GM18511 (cell line): ENCODE data around the gene TMC6.
"Not testable (repeated sequence)": the region's sequence is repeated elsewhere in the genome, so short reads cannot be mapped to it uniquely, and the experiment has no call there.

Source experiments
- ATAC-seq: cut with Tn5 transposase; IDR thresholded peaks from one replicate; pipeline ENCODE4 v1.9.1; 2021; ENCODE audit warnings: mild to moderate bottlenecking, moderate library complexity; ENCODE audit not compliant: unreplicated experiment

Gene TMC6

DNA sequence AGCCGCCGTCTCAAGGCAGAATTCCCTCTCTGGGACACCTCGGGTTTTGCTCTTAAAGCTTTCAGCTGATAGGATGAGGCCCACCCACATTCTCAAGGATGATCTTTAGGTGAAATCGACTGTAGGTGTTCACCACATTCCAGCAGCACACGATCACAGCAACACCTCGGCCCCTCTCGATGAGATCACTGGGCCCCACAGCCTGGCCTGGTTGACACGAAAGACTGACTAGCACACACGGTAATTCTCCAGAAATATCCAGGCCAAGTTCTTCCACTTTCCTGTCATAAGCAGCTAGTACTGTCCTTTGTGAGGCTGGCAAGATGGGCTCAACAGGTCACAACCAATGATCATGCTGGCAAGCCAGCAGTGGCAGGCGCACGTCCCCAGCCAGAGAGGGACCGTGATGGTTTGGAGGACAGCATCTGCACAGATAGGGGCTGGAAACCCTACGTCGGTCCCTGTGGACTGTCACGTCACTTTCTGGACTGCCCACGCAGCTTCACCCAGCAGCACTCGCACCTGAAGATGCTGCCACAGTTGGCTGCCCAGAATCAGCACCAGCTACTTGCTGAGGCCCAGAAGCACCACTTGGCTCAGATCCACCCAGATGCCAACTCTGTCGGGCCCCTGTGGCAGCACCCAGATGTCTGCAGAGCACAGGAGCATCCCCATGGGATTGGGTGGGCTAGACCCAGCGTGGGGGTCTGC, 17.4 kb downstream of the TMC6 start:
- ATAC-seq = no peak

DNA sequence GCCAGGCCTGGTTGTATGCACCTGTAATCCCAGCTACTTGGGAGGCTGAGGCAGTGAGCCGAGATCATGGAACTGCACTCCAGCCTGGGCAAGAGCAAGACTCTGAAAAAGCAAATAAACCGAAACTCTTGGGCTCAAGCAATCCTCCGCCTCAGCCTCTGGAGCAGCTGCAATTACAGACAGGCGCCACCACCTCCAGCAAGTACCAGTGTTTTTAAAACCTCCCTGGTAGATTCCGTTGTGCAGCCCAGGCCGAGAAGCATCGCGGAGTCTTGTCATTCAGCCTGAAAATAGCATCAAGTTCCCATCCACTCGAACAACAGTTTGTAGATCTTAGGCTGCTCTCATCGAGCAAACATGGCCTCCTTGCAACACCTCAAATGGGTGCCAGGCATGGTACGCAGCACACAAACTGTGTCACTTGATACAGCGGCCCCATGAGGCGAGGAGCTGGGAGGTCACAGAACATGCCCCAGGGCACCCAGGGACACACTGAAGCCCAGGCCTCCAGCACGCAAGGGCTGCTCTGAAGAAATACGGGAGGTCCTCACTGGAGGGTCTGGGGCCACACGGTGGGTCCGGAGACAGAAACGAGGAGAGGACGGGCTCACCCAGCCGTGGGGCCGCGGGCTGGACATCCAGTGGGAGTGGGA, 18.1 kb downstream of the TMC6 start:
- ATAC-seq = no peak

DNA sequence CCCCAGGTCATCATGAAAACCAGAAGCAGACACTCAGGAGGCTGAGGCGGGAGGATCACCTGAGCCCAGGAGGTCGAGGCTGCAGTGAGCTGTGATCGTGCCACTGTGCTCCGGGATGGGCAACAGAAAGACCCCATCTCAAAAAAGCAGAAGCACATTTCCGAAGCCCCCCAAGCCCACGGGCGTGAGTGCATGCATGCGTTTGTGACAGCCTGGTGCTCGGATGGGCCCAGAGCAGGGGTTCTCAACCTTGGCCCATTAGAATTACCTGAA, 19.1 kb downstream of the TMC6 start:
- ATAC-seq = no peak

DNA sequence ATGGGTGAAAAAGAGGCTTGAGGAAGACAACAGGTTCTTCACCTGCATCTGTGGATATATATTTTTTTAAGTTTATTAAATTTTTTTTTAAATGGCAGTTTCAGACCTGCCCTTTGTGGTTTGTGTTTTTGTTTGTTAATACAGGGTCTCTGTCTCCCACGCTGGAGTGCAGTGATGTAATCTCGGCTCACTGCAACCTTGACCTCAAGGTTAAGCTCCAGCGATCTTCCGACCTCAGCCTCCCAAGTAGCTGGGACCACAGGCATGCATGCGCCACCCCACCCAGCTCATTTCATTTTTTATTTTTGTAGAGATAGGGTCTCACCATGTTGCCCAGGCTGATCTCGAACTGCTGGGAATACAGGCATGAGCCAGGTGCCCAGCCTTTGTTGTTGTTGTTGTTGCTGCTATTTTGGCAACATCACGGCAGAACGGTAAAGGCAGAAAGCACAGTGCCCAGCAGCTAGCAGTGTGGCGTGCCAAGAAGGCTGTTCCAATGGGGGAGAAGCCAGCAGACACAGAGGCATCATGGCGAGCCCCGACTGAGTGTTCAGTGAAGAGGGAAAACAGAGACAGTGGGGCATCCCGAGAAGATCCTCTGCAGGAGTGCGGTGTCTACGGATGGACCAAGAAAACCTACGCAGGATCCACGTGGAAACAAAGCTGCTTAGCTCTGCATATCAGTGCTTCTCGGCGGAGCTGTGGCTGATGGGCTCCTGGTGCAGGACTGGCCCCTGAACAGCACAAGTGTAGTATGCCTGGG, 19.6 kb downstream of the TMC6 start:
- no peak for ATAC-seq

DNA sequence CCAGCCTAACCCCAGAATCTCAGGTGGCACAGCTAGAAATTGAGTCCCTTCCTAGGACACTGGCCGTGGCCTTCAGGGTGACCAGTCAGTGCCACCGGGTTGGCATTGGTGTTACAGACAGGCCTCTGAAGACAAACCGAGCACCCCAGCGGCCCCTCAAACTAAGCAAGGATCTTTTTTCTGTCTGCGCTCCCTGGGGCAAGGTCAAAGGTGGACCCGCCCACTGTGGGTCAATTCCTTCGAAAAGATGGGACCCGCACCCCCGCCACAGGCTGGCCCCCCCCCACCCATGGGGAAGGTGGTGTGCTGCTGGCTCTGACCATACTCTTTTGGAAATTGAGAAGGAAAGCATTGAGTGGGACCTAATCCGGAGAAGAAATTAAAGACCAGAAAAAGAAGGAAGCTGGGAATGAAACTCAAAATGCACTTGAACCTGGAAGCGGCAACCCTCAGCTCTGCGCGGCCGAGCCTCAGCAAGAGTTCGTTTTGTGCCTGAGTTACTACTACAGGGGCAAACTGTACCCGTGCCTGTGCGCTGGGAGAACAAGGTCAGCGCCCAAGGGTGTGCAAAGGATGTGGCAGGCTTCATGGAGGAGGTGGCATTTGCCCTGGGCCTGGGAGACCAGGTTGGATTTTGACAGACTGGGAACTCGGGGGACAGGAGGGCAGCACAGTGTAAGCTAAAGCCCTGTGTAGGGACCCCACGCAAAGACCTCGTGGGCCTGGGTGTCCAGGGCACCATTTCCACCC, 20.4 kb downstream of the TMC6 start:
- no peak for ATAC-seq

DNA sequence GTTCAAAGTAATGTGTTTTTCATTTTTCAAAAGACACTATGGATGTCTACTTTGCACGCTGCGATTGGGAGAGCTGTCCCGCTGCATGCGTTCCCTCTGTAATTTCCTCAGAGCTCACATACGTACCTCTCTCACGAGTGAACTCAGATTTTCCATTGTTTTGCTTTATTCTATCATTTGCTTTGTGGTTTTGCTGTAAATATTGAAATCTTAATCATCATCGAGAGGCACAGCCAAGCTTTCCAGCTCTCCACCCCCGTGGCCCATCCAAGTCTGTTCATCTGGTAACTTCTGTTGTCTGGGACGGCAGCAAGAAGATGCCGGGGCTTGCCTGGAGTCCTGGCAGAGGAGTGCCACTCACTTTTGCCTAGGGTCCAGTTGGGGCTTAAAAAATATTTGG, 21.1 kb downstream of the TMC6 start:
- ATAC-seq = no peak

DNA sequence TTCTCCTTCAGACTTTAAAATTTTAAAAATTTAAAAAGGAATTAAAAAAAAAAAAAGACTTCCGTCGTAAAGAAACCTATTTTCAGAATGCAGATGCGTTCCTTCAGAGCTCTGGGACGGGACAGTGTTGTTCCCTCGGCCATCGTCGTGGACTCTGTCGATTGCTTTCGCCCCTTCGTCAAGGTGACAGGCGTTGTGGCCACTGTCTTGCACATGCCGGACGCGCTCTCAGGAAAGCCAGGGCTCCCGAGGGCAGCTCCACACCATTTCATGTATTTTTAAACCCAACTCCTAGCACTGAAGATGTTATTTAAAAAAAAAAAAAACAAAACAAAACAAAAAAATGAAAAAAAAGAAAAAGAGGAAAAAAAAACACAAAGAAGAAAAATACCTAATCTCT, 22.3 kb downstream of the TMC6 start:
- no peak for ATAC-seq

DNA sequence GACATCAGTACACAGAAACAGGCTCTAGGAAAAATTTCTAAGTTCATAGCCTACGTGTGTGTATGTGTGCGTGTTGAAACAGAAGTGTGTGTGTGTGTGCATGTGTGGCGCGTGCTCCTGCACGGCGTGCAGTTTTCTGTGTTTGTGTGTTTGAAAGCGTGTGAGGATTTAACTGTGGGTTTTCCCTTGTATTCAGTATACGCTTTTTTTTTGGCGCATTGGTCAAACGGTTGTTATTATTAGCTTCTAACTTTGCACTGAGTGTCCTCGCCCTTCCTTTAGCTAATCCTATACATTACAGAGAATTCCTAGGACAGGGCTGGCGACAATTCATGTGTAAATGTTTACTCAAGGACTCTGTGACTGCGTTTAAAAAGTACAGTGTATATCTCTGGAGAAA, 23.0 kb downstream of the TMC6 start:
- ATAC-seq = no peak

DNA sequence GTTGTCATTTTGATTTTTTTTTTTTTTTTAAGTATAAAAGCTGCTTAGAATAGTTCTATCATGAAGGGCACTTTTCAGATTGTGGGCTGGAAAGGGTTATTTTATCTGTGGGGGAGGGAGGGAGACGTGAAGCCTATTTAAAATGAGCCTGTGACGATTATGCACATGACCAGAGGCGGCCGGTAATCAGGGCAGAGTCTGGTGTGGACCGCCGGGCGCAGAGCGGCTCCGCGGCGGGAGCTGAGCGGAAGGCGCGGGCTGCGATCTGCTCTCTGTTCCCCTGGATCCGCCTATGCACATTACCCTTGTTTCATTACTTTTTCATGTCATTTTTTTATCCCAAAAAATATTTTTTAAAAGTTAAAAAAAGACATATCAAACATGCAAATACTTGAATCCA, 23.5 kb downstream of the TMC6 start:
- ATAC-seq = no peak

DNA sequence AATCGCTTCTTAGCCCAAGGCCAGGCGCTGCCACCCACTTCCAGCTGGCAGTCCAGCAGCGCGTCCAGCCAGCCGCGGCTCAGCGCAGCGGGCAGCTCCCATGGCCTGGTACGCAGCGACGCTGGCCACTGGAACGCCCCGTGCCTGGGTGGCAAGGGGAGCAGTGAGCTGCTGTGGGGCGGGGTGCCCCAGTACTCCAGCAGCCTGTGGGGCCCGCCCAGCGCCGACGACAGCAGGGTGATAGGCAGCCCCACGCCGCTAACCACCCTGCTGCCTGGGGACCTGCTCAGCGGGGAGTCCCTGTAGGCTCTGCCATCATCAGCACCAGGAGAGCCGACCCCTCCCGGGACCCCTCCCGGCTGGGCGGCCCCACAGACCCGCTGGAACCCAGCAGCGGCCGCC, 24.0 kb downstream of the TMC6 start:
- ATAC-seq = no peak

DNA sequence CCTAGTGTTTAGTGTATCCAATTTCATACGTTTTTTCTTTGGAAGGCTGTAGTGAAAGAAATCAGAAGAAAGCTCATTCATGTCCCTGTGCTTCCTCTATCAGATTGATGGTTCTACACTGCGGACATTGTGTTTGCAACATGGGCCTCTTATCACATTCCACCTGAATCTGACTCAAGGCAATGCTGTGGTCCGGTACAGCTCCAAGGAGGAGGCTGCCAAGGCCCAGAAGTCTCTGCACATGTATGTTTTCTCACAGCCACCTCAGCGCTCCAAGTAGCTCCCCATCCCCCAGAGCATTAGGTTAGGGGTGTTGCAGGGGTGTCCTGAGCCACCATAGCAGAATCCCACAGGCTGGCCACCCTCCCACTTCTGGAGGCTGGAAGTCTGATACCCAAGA, 25.2 kb downstream of the TMC6 start:
- no peak for ATAC-seq

DNA sequence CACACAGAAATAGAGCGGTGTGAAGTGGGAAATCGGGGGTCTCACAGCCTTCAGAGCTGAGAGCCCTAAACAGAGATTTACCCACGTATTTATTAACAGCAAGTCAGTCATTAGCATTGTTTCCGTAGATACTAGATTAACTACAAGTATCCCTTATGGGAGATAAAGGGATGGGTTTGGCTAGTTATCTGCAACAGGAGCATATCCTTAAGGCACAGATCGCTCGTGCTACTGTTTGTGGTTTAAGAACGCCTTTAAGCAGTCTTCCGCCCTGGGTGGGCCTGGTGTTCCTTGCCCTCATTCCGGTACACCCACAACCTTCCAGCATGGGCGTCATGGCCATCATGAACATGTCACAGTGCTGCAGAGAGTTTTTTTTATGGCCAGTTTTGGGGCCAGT, 27.0 kb downstream of the TMC6 start:
- no peak for ATAC-seq

DNA sequence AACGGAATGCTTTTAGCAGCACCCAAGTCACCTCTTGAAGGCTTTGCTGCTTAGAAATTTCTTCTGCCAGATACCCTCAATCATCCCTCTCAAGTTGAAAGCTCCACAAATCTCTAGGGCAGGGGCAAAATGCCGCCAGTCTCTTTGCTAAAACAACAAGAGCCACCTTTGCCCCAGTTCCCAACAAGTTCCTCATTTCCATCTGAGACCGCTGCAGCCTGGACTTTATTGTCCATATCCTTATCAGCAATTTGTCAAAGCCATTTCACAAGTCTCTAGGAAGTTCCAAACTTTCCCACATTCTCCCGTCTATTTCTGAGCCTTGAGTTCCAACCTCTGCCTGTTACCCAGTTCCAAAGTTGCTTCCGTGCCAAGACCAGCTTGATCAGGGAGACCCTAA, 27.4 kb downstream of the TMC6 start:
- no peak for ATAC-seq

DNA sequence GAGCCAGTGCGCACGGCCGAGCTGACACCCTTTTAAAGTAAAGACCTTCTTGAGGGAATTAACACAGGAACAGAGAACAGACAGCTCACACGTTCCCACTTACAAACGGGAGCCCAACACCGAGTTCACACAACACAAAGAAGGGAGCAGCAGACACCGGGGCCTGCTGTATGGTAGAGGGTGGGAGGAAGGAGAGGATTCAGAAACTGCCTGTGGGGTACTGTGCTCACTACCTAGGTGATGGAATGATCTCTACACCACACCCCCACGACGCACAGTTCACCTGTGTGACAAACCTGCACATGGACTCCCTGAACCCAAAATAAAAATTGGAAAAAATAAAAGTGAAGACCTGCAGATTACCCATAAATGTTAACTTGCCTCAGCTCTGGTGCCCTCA, 32.5 kb downstream of the TMC6 start:
- no peak for ATAC-seq

DNA sequence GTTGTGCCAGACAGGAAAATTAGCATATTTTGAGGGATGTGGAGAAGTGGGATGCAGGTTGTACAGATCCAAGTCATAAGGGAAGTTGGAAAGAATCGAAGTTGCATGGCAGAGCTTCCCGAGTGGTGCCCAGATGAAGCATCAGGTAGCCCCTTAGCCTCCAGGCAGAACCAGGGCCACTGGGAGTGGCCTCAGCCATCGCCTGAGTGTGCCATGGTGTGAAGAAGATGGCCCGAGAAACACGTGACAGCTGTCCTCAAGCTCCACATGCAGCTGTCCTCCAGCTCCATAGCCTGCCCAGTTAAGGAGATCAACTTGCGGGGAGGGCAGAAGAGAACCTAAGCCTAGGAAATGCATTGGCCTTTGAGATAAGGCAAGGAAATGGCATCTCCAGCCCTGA, 33.5 kb downstream of the TMC6 start:
- no peak for ATAC-seq

DNA sequence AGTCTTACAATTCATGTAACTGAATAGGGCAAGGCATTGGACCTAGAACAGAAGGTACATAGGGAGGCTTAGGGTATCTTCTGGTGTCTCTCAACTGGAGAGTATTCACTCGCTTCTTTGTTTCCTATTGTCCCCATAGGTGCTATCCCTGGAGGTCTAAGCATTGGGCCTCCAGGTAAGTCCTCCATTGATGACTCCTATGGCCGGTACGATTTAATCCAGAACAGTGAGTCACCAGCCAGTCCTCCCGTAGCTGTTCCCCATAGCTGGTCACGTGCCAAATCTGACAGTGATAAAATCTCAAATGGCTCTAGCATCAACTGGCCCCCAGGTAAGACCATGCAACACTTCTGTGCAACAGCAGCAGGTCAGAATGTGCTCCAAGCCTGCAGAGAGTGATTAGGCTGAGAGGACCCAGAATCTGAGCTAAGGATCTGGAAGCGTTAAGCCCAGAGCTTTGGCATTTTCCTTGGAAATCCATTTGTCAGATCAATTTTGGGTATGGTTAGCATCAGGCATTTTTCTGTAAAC, 35.7 kb downstream of the TMC6 start:
- ATAC-seq = no peak

DNA sequence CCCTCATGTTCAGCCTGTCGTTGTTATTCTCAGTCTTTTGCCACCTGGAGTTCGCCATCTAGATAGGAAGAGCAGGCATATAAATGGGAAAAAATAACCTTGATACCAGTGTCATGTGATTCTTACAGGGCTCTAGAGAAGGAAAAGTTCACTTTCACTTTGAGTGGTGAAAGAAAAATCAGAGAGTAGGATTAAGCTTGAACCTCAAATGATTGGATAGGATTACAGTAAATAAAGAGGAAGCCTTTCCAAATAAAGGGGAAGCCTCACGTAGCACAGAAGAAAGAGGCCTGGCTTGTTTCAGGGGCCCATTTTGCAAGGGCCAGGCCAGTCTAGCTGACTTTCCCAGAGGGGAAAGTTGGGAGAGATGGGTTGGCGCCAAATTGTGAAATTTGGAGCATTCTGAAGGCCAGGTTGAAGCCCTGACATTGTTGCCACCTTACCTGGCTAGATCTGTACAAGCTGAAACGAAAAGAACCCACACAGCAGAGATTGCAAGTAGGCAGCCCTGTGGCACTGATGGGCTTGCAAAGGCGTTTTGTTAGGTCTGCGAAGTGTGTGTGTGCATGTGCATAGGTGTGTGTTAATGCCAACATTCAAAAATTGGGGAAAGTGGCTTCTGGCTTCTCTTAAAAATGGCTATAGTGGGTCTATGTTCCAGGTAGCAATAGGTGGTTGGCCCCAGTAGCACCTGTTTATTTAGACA, 38.8 kb downstream of the TMC6 start:
- ATAC-seq = no peak

DNA sequence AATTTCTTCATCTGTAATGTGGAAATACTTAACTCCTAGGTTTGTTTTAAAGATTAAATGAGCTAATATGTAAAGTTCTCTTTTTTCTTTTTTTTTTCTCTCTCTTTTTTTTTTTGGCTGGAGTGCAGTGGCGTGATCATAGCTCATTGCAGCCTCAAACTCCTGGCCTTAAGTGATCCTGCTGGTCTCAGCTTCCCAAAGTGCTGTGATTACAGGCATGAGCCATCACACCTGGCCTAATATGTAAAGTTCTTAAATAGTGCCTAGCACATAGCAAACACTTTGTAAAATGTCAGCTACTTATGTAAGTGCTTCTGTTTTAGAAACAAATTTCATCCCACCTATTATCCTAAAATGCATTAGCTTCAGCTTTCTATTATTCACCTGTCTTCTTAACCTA, 40.0 kb downstream of the TMC6 start:
- no peak for ATAC-seq

DNA sequence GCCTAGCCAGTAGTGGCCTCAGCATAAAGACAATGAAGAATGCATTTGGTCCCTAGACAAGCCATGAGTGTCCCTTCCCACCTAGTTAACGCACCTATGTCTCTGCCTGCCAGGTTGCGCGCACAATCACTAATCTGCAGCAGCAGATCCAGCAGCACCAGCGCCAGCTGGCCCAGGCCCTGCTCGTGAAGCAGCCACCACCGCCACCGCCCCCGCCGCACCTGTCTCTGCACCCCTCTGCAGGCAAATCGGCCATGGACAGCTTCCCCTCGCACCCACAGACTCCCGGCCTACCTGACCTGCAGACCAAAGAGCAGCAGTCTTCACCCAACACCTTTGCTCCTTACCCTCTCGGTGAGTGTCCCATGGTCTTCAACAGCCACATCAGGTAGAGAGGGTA, 41.8 kb downstream of the TMC6 start:
- ATAC-seq = no peak

DNA sequence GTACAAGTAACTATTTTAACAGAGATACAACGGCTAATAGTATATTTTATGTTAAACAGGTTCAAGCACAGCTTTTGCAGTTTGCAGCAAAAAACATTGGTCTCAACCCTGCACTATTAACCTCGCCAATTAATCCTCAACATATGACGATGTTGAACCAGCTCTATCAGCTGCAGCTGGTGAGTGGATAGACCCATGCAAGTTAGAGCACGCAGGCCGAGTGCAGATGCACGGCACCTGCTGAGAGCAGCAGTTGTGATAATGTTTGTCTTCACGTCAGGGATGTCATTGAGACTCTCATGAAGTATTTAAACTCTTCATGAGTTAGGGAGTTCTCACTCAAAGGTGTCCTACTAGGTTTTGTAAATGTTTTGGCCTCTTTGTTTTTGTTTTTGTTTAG, 45.6 kb downstream of the TMC6 start:
- ATAC-seq = no peak

DNA sequence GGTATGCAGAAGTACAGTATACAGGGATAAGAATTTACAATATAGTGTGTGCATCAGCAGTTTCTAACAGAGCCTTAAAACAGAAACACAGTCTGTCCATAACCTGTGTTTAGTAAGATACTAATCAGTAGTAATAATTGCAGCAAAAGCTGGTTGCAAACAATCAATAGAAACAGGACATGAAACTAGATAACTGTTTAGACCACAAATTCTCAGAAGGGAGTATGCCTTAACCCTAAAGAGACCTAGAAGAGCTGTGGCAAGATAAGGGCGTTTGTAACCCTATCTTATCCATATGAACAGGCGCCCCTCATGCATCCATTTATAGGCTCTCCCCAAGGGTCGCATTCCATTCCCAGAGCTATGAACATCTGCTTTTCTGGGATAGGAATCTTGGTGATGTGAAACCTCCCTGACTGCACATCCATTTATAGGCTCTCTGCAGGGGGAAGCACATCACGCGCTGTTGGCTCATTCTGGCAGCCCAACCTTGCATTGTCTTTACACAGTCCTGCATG, 46.1 kb downstream of the TMC6 start:
- ATAC-seq = not testable (repeated sequence)
